WTC11 (cell line): ENCODE measurements around the gene S1PR2. TPM values are rescaled to one million over a fixed set of nuclear protein-coding genes. Genes with fewer than 3 reads are reported as not detected.

Source experiments
- ATAC-seq: fragments of 200-7000 bp; cut with Tn5 transposase; 2 replicates; pipeline ENCODE4 v1.10.0; 2021; ENCODE audit warnings: mild to moderate bottlenecking, moderate library complexity
- CTCF ChIA-PET: fragments of 300-600 bp; sonication (Branson Sonifier 250); formaldehyde crosslinking; loops from one replicate; lab custom pipeline; 2021; ENCODE audit warnings: antibody characterized with exemption; lab: Charles Lee
- POLR2A ChIA-PET: fragments of 350-600 bp; sonication (Branson Sonifier 250); formaldehyde crosslinking; loops from one replicate; lab custom pipeline; 2021; ENCODE audit warnings: antibody characterized with exemption; lab: Charles Lee
- DNase-seq: peaks from one replicate; pipeline ENCODE4 v3.0.0; 2021; ENCODE audit warnings: low spot score
- H3K27ac Mint-ChIP-seq: 2 replicates; pipeline ENCODE4 v1.8.0; 2021; ENCODE audit warnings: mixed read lengths
- H3K27me3 Mint-ChIP-seq: 2 replicates; pipeline ENCODE4 v1.8.0; 2021; ENCODE audit warnings: low read depth, mild to moderate bottlenecking, moderate library complexity, mixed read lengths
- H3K36me3 Mint-ChIP-seq: 2 replicates; pipeline ENCODE4 v1.8.0; 2021; ENCODE audit warnings: mixed read lengths
- H3K4me1 Mint-ChIP-seq: 2 replicates; pipeline ENCODE4 v1.8.0; 2022; ENCODE audit warnings: mixed read lengths
- H3K4me3 Mint-ChIP-seq: 2 replicates; pipeline ENCODE4 v1.8.0; 2021; ENCODE audit warnings: mild to moderate bottlenecking, moderate library complexity, mixed read lengths
- H3K9me3 Mint-ChIP-seq: 2 replicates; pipeline ENCODE4 v1.8.0; 2021; ENCODE audit warnings: mixed read lengths
- CBFB ChIP-seq: sonication (generic); formaldehyde crosslinking; IDR thresholded peaks from 2 replicates; pipeline ENCODE4 v1.8.1; 2022; ENCODE audit warnings: mild to moderate bottlenecking, low read depth, missing genetic modification reagents
- FOXP1 ChIP-seq: sonication (generic); formaldehyde crosslinking; IDR thresholded peaks from 2 replicates; pipeline ENCODE4 v1.8.0; 2022; ENCODE audit warnings: missing genetic modification reagents, mild to moderate bottlenecking, moderate library complexity, borderline replicate concordance
- JAZF1 ChIP-seq: fragments of 250-450 bp; sonication (Bioruptor Pico); IDR thresholded peaks from 2 replicates; pipeline ENCODE4 v1.9.0; 2021; ENCODE audit warnings: moderate library complexity, mild to moderate bottlenecking, inconsistent platforms
- RELA ChIP-seq: sonication (generic); formaldehyde crosslinking; IDR thresholded peaks from 2 replicates; pipeline ENCODE4 v1.8.1; 2022; ENCODE audit warnings: missing genetic modification reagents, mild to moderate bottlenecking, borderline replicate concordance
- total RNA-seq: library from RNA; stranded (reverse); gene quantifications from 3 replicates; pipeline ENCODE4 v1.2.3, GENCODE V29; 2021
- TF ChIP-seq, protein P1 (sequence below): sonication (generic); formaldehyde crosslinking; conservative IDR thresholded peaks from 2 replicates; pipeline ENCODE4 v1.8.1; 2023; ENCODE audit warnings: mild to moderate bottlenecking, low read depth, missing genetic modification reagents, moderate library complexity
- TF ChIP-seq, protein P2 (sequence below): sonication (generic); formaldehyde crosslinking; IDR thresholded peaks from 2 replicates; pipeline ENCODE4 v1.8.0; 2022; ENCODE audit warnings: mild to moderate bottlenecking, missing genetic modification reagents
- TF ChIP-seq, protein P3 (sequence below): fragments of 250-450 bp; sonication (Bioruptor Pico); IDR thresholded peaks from 2 replicates; pipeline ENCODE4 v1.8.0; 2021; ENCODE audit warnings: mild to moderate bottlenecking
- TF ChIP-seq, protein P4 (sequence below): sonication (generic); formaldehyde crosslinking; IDR thresholded peaks from 2 replicates; pipeline ENCODE4 v1.8.0; 2022; ENCODE audit warnings: mild to moderate bottlenecking, missing genetic modification reagents
- TF ChIP-seq, protein P5 (sequence below): fragments of 200-600 bp; IDR thresholded peaks from 2 replicates; pipeline ENCODE4 v1.8.0; 2022; ENCODE audit warnings: antibody characterized with exemption
- TF ChIP-seq, protein P6 (sequence below): sonication (generic); formaldehyde crosslinking; IDR thresholded peaks from 2 replicates; pipeline ENCODE4 v1.8.1; 2023; ENCODE audit warnings: mild to moderate bottlenecking, missing genetic modification reagents

Gene S1PR2
- total RNA-seq, 1 experiment from 2014 or later: 13.2 TPM

DNA sequence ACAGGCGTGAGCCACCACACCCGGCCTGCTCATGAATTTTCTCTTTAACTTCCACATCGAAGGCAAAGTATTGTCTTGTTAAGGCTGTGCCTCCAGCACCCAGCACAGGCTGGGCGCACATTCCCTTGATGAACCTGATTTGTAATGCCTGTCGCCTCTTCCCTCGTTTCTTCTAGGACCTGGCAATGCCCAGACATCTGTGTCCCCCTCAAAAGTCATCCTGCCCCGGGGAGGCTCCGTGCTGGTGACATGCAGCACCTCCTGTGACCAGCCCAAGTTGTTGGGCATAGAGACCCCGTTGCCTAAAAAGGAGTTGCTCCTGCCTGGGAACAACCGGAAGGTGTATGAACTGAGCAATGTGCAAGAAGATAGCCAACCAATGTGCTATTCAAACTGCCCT lies 43.5 kb upstream of the S1PR2 start:
- DNase-seq (no peak), ATAC-seq (no peak)
- CTCF ChIA-PET: interaction anchor here (1.4 to 5.5 kb wide), 2 partner anchors 15 to 114 kb away, joined by 6 to 180 read pairs; partner anchors contain the start of genes ICAM4 and ICAM5
- Mint-ChIP-seq H3K27ac (no peak overlapping the region), H3K27me3 (peaks cover 40% of the 10 kb centered on the region), H3K4me1 (0 out of 2 replicates have a peak, but pooled peaks cover 4% of the 10 kb centered on the region), H3K36me3 (no peaks in the 10 kb centered on the region), H3K4me3 (no peak overlapping the region), H3K9me3 (no peaks in the 10 kb centered on the region)
- POLR2A ChIA-PET: no interaction called here
- TF ChIP-seq RELA (CRISPR knock-in tag) (no peak), JAZF1 (CRISPR knock-in tag) (no peak)
- TF ChIP-seq, protein P1, sequence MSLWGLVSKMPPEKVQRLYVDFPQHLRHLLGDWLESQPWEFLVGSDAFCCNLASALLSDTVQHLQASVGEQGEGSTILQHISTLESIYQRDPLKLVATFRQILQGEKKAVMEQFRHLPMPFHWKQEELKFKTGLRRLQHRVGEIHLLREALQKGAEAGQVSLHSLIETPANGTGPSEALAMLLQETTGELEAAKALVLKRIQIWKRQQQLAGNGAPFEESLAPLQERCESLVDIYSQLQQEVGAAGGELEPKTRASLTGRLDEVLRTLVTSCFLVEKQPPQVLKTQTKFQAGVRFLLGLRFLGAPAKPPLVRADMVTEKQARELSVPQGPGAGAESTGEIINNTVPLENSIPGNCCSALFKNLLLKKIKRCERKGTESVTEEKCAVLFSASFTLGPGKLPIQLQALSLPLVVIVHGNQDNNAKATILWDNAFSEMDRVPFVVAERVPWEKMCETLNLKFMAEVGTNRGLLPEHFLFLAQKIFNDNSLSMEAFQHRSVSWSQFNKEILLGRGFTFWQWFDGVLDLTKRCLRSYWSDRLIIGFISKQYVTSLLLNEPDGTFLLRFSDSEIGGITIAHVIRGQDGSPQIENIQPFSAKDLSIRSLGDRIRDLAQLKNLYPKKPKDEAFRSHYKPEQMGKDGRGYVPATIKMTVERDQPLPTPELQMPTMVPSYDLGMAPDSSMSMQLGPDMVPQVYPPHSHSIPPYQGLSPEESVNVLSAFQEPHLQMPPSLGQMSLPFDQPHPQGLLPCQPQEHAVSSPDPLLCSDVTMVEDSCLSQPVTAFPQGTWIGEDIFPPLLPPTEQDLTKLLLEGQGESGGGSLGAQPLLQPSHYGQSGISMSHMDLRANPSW: no peak
- TF ChIP-seq, protein P2, sequence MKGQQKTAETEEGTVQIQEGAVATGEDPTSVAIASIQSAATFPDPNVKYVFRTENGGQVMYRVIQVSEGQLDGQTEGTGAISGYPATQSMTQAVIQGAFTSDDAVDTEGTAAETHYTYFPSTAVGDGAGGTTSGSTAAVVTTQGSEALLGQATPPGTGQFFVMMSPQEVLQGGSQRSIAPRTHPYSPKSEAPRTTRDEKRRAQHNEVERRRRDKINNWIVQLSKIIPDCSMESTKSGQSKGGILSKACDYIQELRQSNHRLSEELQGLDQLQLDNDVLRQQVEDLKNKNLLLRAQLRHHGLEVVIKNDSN (CRISPR knock-in tag): no peak
- TF ChIP-seq, protein P3, sequence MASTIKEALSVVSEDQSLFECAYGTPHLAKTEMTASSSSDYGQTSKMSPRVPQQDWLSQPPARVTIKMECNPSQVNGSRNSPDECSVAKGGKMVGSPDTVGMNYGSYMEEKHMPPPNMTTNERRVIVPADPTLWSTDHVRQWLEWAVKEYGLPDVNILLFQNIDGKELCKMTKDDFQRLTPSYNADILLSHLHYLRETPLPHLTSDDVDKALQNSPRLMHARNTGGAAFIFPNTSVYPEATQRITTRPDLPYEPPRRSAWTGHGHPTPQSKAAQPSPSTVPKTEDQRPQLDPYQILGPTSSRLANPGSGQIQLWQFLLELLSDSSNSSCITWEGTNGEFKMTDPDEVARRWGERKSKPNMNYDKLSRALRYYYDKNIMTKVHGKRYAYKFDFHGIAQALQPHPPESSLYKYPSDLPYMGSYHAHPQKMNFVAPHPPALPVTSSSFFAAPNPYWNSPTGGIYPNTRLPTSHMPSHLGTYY (CRISPR knock-in tag): no peak

DNA sequence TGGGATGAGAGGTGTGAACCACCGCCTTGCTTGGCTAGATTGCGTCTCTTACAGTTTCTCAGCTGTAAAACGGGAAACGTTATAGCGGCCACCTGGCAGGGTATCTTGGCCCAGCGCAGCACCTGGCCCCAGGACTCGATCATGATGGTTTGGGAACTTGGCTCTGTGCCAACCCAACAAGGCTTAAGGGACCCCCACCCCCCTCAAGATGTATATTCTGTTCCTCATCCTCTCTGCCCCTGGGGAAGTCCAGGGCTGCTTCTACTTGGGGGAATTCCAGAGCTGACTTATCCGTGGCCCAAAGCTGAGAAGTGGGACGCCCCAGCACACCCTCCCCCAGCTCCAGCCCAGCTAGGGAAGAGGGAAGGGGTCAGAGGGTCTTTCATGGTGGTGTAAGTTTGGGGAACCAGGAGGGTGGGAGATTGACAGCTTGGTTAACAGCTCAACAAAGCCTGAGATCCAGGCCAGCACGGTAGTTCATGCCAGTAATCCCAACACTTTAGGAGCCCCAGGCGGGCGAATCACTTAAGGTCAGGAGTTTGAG lies 40.5 kb upstream of the S1PR2 start:
- POLR2A ChIA-PET: interaction anchor here (0.6 to 2.5 kb wide), 9 partner anchors 13 to 117 kb away, joined by 3 to 12 read pairs (median 8); partner anchors contain the start of genes ICAM4, ICAM5 and TYK2
- peak overlapping the region; percentile 68 for H3K4me3 Mint-ChIP-seq
- H3K9me3 Mint-ChIP-seq: no peaks in the 10 kb centered on the region
- H3K27me3 Mint-ChIP-seq: peaks cover 49% of the 10 kb centered on the region
- no peaks in the 10 kb centered on the region for H3K36me3 Mint-ChIP-seq
- DNase-seq: no peak
- CTCF ChIA-PET: interaction anchor here (0.8 to 6.1 kb wide), 28 partner anchors 8 to 587 kb away, joined by 3 to 180 read pairs (median 7); partner anchors contain the start of genes CDC37, DNM2, DNMT1 and FDX2
- 0 out of 2 replicates have a peak, but pooled peaks cover 4% of the 10 kb centered on the region for H3K4me1 Mint-ChIP-seq
- H3K27ac Mint-ChIP-seq: no peak overlapping the region
- TF ChIP-seq, protein P4, sequence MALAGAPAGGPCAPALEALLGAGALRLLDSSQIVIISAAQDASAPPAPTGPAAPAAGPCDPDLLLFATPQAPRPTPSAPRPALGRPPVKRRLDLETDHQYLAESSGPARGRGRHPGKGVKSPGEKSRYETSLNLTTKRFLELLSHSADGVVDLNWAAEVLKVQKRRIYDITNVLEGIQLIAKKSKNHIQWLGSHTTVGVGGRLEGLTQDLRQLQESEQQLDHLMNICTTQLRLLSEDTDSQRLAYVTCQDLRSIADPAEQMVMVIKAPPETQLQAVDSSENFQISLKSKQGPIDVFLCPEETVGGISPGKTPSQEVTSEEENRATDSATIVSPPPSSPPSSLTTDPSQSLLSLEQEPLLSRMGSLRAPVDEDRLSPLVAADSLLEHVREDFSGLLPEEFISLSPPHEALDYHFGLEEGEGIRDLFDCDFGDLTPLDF: no peak
- TF ChIP-seq CBFB (CRISPR knock-in tag): no peak
- TF ChIP-seq FOXP1 (CRISPR knock-in tag): no peak
- TF ChIP-seq, protein P5, sequence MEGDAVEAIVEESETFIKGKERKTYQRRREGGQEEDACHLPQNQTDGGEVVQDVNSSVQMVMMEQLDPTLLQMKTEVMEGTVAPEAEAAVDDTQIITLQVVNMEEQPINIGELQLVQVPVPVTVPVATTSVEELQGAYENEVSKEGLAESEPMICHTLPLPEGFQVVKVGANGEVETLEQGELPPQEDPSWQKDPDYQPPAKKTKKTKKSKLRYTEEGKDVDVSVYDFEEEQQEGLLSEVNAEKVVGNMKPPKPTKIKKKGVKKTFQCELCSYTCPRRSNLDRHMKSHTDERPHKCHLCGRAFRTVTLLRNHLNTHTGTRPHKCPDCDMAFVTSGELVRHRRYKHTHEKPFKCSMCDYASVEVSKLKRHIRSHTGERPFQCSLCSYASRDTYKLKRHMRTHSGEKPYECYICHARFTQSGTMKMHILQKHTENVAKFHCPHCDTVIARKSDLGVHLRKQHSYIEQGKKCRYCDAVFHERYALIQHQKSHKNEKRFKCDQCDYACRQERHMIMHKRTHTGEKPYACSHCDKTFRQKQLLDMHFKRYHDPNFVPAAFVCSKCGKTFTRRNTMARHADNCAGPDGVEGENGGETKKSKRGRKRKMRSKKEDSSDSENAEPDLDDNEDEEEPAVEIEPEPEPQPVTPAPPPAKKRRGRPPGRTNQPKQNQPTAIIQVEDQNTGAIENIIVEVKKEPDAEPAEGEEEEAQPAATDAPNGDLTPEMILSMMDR: no peak
- TF ChIP-seq, protein P6, sequence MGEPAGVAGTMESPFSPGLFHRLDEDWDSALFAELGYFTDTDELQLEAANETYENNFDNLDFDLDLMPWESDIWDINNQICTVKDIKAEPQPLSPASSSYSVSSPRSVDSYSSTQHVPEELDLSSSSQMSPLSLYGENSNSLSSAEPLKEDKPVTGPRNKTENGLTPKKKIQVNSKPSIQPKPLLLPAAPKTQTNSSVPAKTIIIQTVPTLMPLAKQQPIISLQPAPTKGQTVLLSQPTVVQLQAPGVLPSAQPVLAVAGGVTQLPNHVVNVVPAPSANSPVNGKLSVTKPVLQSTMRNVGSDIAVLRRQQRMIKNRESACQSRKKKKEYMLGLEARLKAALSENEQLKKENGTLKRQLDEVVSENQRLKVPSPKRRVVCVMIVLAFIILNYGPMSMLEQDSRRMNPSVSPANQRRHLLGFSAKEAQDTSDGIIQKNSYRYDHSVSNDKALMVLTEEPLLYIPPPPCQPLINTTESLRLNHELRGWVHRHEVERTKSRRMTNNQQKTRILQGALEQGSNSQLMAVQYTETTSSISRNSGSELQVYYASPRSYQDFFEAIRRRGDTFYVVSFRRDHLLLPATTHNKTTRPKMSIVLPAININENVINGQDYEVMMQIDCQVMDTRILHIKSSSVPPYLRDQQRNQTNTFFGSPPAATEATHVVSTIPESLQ (CRISPR knock-in tag): no peak
- no peak for ATAC-seq
